GM23338 (cell line): ENCODE results near the gene NDUFA11.

Experiments used
- CREB1 ChIP-seq: fragments of 250-450 bp; sonication (Bioruptor Pico); IDR thresholded peaks from 2 replicates; pipeline ENCODE4 v1.5.0; 2020; ENCODE audit warnings: low read depth, mild to moderate bottlenecking, moderate library complexity
- CTCF ChIP-seq, 2 experiments: fragments of 200-600 bp in 1 of 2; sonication (generic) in 1 of 2; conservative IDR thresholded peaks; 2 replicates each; pipeline versions ENCODE4 v1.5.1 to v1.6.1; 2016 to 2017; ENCODE audit warnings: antibody characterized with exemption in 2 of 2, low read depth in 2 of 2, mild to moderate bottlenecking in 2 of 2, moderate library complexity in 1 of 2
- ETS1 ChIP-seq: IDR thresholded peaks from 2 replicates; pipeline ENCODE4 v1.6.1; 2016; ENCODE audit warnings: antibody characterized with exemption
- EZH2 ChIP-seq: fragments of 200-600 bp; sonication (generic); IDR thresholded peaks from one replicate; pipeline ENCODE4 v1.8.0; 2017; ENCODE audit warnings: antibody characterized with exemption, mild to moderate bottlenecking, low read depth; ENCODE audit not compliant: unreplicated experiment
- NANOG ChIP-seq: IDR thresholded peaks from 2 replicates; pipeline ENCODE4 v1.6.1; 2016; ENCODE audit warnings: antibody characterized with exemption, borderline replicate concordance
- POLR2AphosphoS5 ChIP-seq: IDR thresholded peaks from 2 replicates; pipeline ENCODE4 v1.6.1; 2016; ENCODE audit warnings: antibody characterized with exemption, low read depth
- ZNF114 ChIP-seq: fragments of 250-450 bp; sonication (Bioruptor Pico); IDR thresholded peaks from 2 replicates; pipeline ENCODE4 v1.5.0; 2020; ENCODE audit warnings: mild to moderate bottlenecking, moderate library complexity
- ZNF331 ChIP-seq: fragments of 250-450 bp; sonication (Bioruptor Pico); IDR thresholded peaks from 2 replicates; pipeline ENCODE4 v1.5.0; 2020; ENCODE audit warnings: low read depth, mild to moderate bottlenecking, moderate library complexity

GRCh38 chr19:5895409-5895808 lies 8.2 kb downstream of the NDUFA11 start:
- no peak for TF ChIP-seq CTCF (conservative IDR thresholded peaks at IDR 0.05; ENCODE audit: low read depth in 2 of 2)
- TF ChIP-seq POLR2AphosphoS5, result no peak
- no peak for TF ChIP-seq NANOG
- TF ChIP-seq ZNF114 (CRISPR knock-in tag), result no peak
- TF ChIP-seq EZH2, result no peak
- TF ChIP-seq CREB1 (CRISPR knock-in tag), result no peak
- no peak for TF ChIP-seq ZNF331 (CRISPR knock-in tag)
- TF ChIP-seq ETS1, result no peak
